H1 (cell line): ENCODE data around the gene GTF2F1. TPM values are rescaled to one million over a fixed set of nuclear protein-coding genes. Genes with fewer than 3 reads are reported as not detected.

ENCODE experiments used
- CTCF ChIA-PET: fragments of 300-600 bp; sonication (Branson Sonifier 250); formaldehyde crosslinking; loops from one replicate; lab custom pipeline; 2021; ENCODE audit not compliant: partially characterized antibody; lab: Charles Lee
- POLR2A ChIA-PET: fragments of 300-600 bp; sonication (Branson Sonifier 250); formaldehyde crosslinking; loops from one replicate; lab custom pipeline; 2021; ENCODE audit warnings: inconsistent platforms; ENCODE audit not compliant: partially characterized antibody; lab: Charles Lee
- DNase-seq, 2 experiments: peaks; one replicate each; pipeline versions ENCODE4 v3.0.0 to v3.0.0-alpha.2; 2010 to 2022; ENCODE audit warnings: low spot score in 2 of 2, low read depth in 1 of 2, mixed read lengths in 1 of 2
- FAIRE-seq: peaks from 2 replicates; lab custom pipeline; 2011; peaks lifted over from hg19 to GRCh38; lab: Jason Lieb, UNC
- H2AFZ ChIP-seq: 2 replicates; pipeline ENCODE4 v1.8.1; 2012; ENCODE audit warnings: low read length, inconsistent platforms
- H2AK5ac ChIP-seq: 2 replicates; pipeline ENCODE4 v1.6.1; 2013; ENCODE audit warnings: low read depth, low read length
- H2BK120ac ChIP-seq: replicated peaks from 2 replicates; pipeline ENCODE3; 2013; ENCODE audit warnings: low read depth, low read length, inconsistent platforms
- H2BK12ac ChIP-seq: 2 replicates; pipeline ENCODE4 v1.6.1; 2013; ENCODE audit warnings: low read depth, low read length
- H2BK15ac ChIP-seq: 2 replicates; pipeline ENCODE4 v1.6.1; 2013; ENCODE audit warnings: low read length
- H2BK20ac ChIP-seq: 2 replicates; pipeline ENCODE4 v1.6.1; 2013; ENCODE audit warnings: low read length
- H2BK5ac ChIP-seq: 2 replicates; pipeline ENCODE4 v1.6.1; 2013; ENCODE audit warnings: low read depth, low read length
- H3K14ac ChIP-seq: 2 replicates; pipeline ENCODE4 v1.6.1; 2013; ENCODE audit warnings: inconsistent platforms; ENCODE audit not compliant: insufficient read length
- H3K18ac ChIP-seq: 2 replicates; pipeline ENCODE4 v1.6.1; 2013; ENCODE audit warnings: low read length; ENCODE audit errors: extremely low read depth
- H3K23ac ChIP-seq: 2 replicates; pipeline ENCODE4 v1.6.1; 2013; ENCODE audit warnings: inconsistent platforms; ENCODE audit not compliant: insufficient read length
- H3K23me2 ChIP-seq: 2 replicates; pipeline ENCODE4 v1.6.1; 2013; ENCODE audit warnings: low read depth, low read length
- H3K27ac ChIP-seq: 2 replicates; pipeline ENCODE4 v1.6.1; 2011; ENCODE audit warnings: low read depth, low read length, inconsistent platforms
- H3K27me3 ChIP-seq, 4 experiments: replicated peaks in 1 of 4; 1 replicate in 1 of 4; 2 replicates in 3 of 4; pipeline versions ENCODE4 v1.6.1 to v1.8.1; 2011 to 2013; ENCODE audit warnings: low read length in 3 of 4, mild to moderate bottlenecking in 3 of 4, inconsistent platforms in 2 of 4, mixed read lengths in 2 of 4, moderate library complexity in 1 of 4; ENCODE audit not compliant: control insufficient read depth in 3 of 4, insufficient read depth in 3 of 4; ENCODE audit errors: extremely low read depth in 1 of 4
- H3K36me3 ChIP-seq, 4 experiments: 2 replicates each; pipeline versions ENCODE4 v1.6.1 to v1.8.1; 2011 to 2013; ENCODE audit warnings: mild to moderate bottlenecking in 4 of 4, low read length in 3 of 4, moderate library complexity in 2 of 4, control low read depth in 1 of 4, inconsistent platforms in 1 of 4; ENCODE audit not compliant: insufficient read depth in 4 of 4, control insufficient read depth in 2 of 4
- H3K4ac ChIP-seq: replicated peaks from 2 replicates; pipeline ENCODE3; 2013; ENCODE audit warnings: low read length, low read depth, mixed read lengths, inconsistent platforms; ENCODE audit not compliant: insufficient read length
- H3K4me1 ChIP-seq, 4 experiments: replicated peaks in 1 of 4; 1 replicate in 1 of 4; 2 replicates in 3 of 4; pipeline versions ENCODE4 v1.6.1 to v1.8.1; 2011 to 2013; ENCODE audit warnings: low read length in 3 of 4, inconsistent platforms in 2 of 4, mixed read lengths in 1 of 4; ENCODE audit not compliant: insufficient read depth in 4 of 4, control insufficient read depth in 3 of 4
- H3K4me2 ChIP-seq, 2 experiments: 2 replicates each; pipeline versions ENCODE4 v1.6.1 to v1.8.1; 2011 to 2013; ENCODE audit warnings: low read depth in 2 of 2, low read length in 2 of 2, control low read depth in 1 of 2, inconsistent platforms in 1 of 2, mild to moderate bottlenecking in 1 of 2; ENCODE audit not compliant: insufficient read depth in 1 of 2
- H3K4me3 ChIP-seq, 4 experiments: fragments of 200-600, 300-600 bp in 1 of 4; sonication (generic), shearing (Covaris generic), sonication (Bioruptor Twin) in 1 of 4; 2 replicates each; pipeline versions ENCODE4 v1.5.1 to v1.8.1; 2011 to 2016; ENCODE audit warnings: low read length in 4 of 4, low read depth in 3 of 4, control low read depth in 2 of 4, inconsistent platforms in 2 of 4, mild to moderate bottlenecking in 2 of 4, mixed read lengths in 1 of 4, moderate library complexity in 1 of 4; ENCODE audit not compliant: insufficient read depth in 2 of 4; ENCODE audit errors: extremely low read depth in 1 of 4
- H3K56ac ChIP-seq: replicated peaks from 2 replicates; pipeline ENCODE3; 2013; ENCODE audit warnings: low read depth, mild to moderate bottlenecking, mixed read lengths, low read length, inconsistent platforms; ENCODE audit not compliant: insufficient read length
- H3K79me1 ChIP-seq: 2 replicates; pipeline ENCODE4 v1.6.1; 2013; ENCODE audit warnings: low read depth, low read length, control low read depth
- H3K79me2 ChIP-seq, 2 experiments: 2 replicates each; pipeline versions ENCODE4 v1.6.1 to v1.8.1; 2012 to 2013; ENCODE audit warnings: low read length in 2 of 2, mild to moderate bottlenecking in 2 of 2, inconsistent platforms in 1 of 2; ENCODE audit not compliant: insufficient read depth in 2 of 2, control insufficient read depth in 1 of 2
- H3K9ac ChIP-seq, 4 experiments: replicated peaks in 1 of 4; 1 replicate in 1 of 4; 2 replicates in 3 of 4; pipeline versions ENCODE4 v1.6.1 to v1.8.1; 2011 to 2013; ENCODE audit warnings: low read depth in 3 of 4, low read length in 3 of 4, control low read depth in 2 of 4, mild to moderate bottlenecking in 2 of 4, moderate library complexity in 2 of 4, inconsistent platforms in 1 of 4; ENCODE audit errors: extremely low read depth in 1 of 4
- H3K9me3 ChIP-seq, 2 experiments: 2 replicates each; pipeline versions ENCODE4 v1.6.1 to v1.8.1; 2012 to 2013; ENCODE audit warnings: mild to moderate bottlenecking in 2 of 2, moderate library complexity in 2 of 2, control low read depth in 1 of 2, inconsistent platforms in 1 of 2, low read depth in 1 of 2, low read length in 1 of 2, mixed read lengths in 1 of 2; ENCODE audit not compliant: insufficient read depth in 2 of 2
- H4K20me1 ChIP-seq, 2 experiments: replicated peaks in 1 of 2; 2 replicates each; pipeline versions ENCODE3 to v1.8.1; 2011 to 2013; ENCODE audit warnings: inconsistent platforms in 2 of 2, low read length in 2 of 2, mild to moderate bottlenecking in 1 of 2; ENCODE audit not compliant: insufficient read depth in 2 of 2, control insufficient read depth in 1 of 2
- H4K5ac ChIP-seq: 2 replicates; pipeline ENCODE4 v1.6.1; 2013; ENCODE audit warnings: low read length, low read depth, mixed read lengths, inconsistent platforms; ENCODE audit not compliant: insufficient read length
- H4K8ac ChIP-seq: 2 replicates; pipeline ENCODE4 v1.8.0; 2013; ENCODE audit warnings: mild to moderate bottlenecking, moderate library complexity, low read length, inconsistent platforms; ENCODE audit not compliant: insufficient read depth; ENCODE audit errors: extremely low read depth
- H4K91ac ChIP-seq: replicated peaks from 2 replicates; pipeline ENCODE3; 2013; ENCODE audit warnings: low read length, mixed read lengths, inconsistent platforms; ENCODE audit not compliant: insufficient read length
- POLR2A ChIP-seq, 2 experiments: IDR thresholded peaks; 1 replicate in 1 of 2; 2 replicates in 1 of 2; pipeline ENCODE4 v1.6.1; 2011; ENCODE audit warnings: low read depth in 2 of 2, low read length in 2 of 2, mild to moderate bottlenecking in 2 of 2; ENCODE audit errors: control extremely low read depth in 1 of 2
- RAD21 ChIP-seq, 2 experiments: IDR thresholded peaks in 1 of 2; conservative IDR thresholded peaks in 1 of 2; 2 replicates each; pipeline ENCODE4 v1.6.1; 2011; ENCODE audit warnings: low read depth in 2 of 2, low read length in 2 of 2, improper control_type of control experiment in 1 of 2, inconsistent platforms in 1 of 2, mild to moderate bottlenecking in 1 of 2, moderate library complexity in 1 of 2
- WGBS, 2 experiments: shearing (Covaris generic) in 1 of 2; methylation state at CpG; one replicate each; pipeline versions ENCODE4 v1.1.6 to v1.1.7; 2013 to 2015; ENCODE audit warnings: low lambda C conversion rate in 2 of 2, mixed read lengths in 2 of 2, inconsistent platforms in 1 of 2, low coverage in 1 of 2, missing lambda C conversion rate in 1 of 2; ENCODE audit not compliant: insufficient replicate concordance in 2 of 2, insufficient coverage in 1 of 2, insufficient read length in 1 of 2; ENCODE audit errors: extremely low coverage in 1 of 2, missing lambda C conversion rate in 1 of 2; 5-methylcytosine and 5-hydroxymethylcytosine counted together
- polyA plus RNA-seq, 7 experiments: library from polyadenylated mRNA; depleted of rRNA in 3 of 7; stranded (reverse) in 5 of 7; unstranded in 2 of 7; fragments of >200 nt in 5 of 7; fragments of 200-250 nt in 2 of 7; gene quantifications; 1 replicate in 5 of 7; 2 replicates in 1 of 7; 4 replicates in 1 of 7; pipeline versions ENCODE4 v1.2.1 to v1.2.3, GENCODE V29; 2011 to 2013; ENCODE audit warnings: missing spikeins in 2 of 7, mixed read lengths in 2 of 7
- total RNA-seq: library from RNA; stranded (reverse); fragmentation: NEBNext Ultra II Directional; extraction: Animal tissue kit (Norgen Biotek cat#: 25700); gene quantifications from 2 replicates; pipeline ENCODE4 v1.2.1, GENCODE V29; 2021
- TF ChIP-seq, protein P1 (sequence below): IDR thresholded peaks from 2 replicates; pipeline ENCODE4 v1.6.1; 2011; ENCODE audit warnings: low read length, improper control_type of control experiment
- TF ChIP-seq, protein P2 (sequence below), 3 experiments: IDR thresholded peaks; 1 replicate in 2 of 3; 2 replicates in 1 of 3; pipeline versions ENCODE4 v1.5.1 to v1.6.1; 2011; ENCODE audit warnings: low read length in 3 of 3, mild to moderate bottlenecking in 3 of 3, inconsistent platforms in 2 of 3, low read depth in 1 of 3, moderate library complexity in 1 of 3; ENCODE audit not compliant: insufficient read depth in 1 of 3; ENCODE audit errors: control extremely low read depth in 1 of 3

Gene GTF2F1
- total and polyA plus RNA-seq, 2 of the 8 experiments (the other 6 are each of a cell fraction or from before 2014, with no cell fraction given), result 29.3 to 56.3 TPM

DNA sequence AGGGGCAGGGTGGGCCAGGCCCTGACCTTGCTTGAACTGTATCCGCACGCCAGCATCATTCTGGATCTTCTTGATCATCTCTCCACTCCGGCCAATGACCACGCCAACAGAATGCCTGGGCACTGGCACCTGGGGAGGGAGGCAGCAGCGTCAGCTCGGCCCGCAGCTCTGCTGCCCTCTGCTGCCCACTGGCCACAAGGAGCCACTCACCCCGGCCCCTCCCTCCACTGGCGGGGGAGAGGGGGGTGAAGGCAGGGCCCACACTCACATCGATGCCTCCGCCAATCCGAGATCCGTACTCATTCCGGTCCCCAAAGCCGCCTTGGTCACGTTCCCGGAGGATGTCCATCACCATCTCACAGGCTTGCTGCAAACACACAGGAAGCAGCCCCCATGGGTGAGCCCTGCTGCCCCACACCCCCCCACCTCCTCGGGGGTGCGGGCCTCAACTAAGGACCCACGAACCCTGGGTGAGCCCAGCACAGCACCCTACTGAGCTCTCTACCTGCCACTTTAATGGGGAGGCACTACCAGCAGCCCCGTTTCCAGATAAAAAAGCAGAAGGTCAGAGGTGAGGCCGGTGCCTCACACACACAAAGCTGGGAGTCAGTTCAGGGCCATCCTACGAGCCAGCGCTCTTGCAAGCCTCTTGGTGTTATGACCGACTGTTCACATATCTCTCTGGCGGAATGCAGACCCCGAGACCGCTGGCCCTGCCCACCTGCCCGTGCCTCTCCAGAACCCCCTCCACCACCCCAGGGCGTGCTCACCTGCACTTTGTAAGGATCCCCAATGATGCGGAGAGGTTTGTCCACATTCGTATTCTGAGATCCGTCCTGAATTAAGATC, 25.0 kb upstream of the GTF2F1 start:
- Histone ChIP-seq H2BK120ac (no peak overlapping the region), H4K91ac (no peak overlapping the region), H3K4ac (no peak overlapping the region), H4K8ac (peak overlapping the region; percentile 35; the same call in 1 of the 2 replicates), H3K36me3 (peaks cover 51 to 90% (median 78%) of the 10 kb centered on the region in 4 experiments), H2BK12ac (no peak overlapping the region), H2AFZ (no peak overlapping the region), H2AK5ac (no peak overlapping the region), H3K18ac (no peak overlapping the region), H2BK5ac (no peak overlapping the region; the same call in 1 of the 2 replicates), H2BK15ac (no peak overlapping the region), H3K4me3 (no peak overlapping the region), H3K14ac (no peak overlapping the region), H3K56ac (no peak overlapping the region), H3K23ac (no peak overlapping the region), H3K9ac (no peak overlapping the region), H3K4me2 (no peak overlapping the region), H3K27me3 (no peaks in the 10 kb centered on the region), H3K27ac (no peak overlapping the region), H3K79me2 (peaks cover 22 to 56% of the 10 kb centered on the region in 2 experiments), H4K20me1 (peaks cover 44 to 67% of the 10 kb centered on the region in 2 experiments), H3K23me2 (no peaks in the 10 kb centered on the region), H2BK20ac (no peak overlapping the region), H3K4me1 (peaks cover 0 to 4% (median 0%) of the 10 kb centered on the region in 4 experiments; a peak in 3 of 7 replicates), H4K5ac (no peak overlapping the region), H3K79me1 (peaks cover 20% of the 10 kb centered on the region), H3K9me3 (no peaks in the 10 kb centered on the region)
- POLR2A ChIA-PET, result interaction anchor here (0.8 to 1.5 kb wide), 8 partner anchors 14 to 209 kb away, joined by 3 to 6 read pairs (median 3); partner anchors contain the start of genes ALKBH7 and CRB3
- peak in 1 of 2 experiments; percentile 65 for DNase-seq
- TF ChIP-seq, protein P1, sequence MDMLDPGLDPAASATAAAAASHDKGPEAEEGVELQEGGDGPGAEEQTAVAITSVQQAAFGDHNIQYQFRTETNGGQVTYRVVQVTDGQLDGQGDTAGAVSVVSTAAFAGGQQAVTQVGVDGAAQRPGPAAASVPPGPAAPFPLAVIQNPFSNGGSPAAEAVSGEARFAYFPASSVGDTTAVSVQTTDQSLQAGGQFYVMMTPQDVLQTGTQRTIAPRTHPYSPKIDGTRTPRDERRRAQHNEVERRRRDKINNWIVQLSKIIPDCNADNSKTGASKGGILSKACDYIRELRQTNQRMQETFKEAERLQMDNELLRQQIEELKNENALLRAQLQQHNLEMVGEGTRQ, result no peak
- TF ChIP-seq RAD21 (IDR thresholded peaks at IDR 0.05 in 1 of 2, conservative IDR thresholded peaks at IDR 0.05 in 1 of 2; ENCODE audit: low read depth in 2 of 2, low read length in 2 of 2) (peak; percentile 20 to 46; a peak in 2 of 4 replicates), POLR2A (IDR thresholded peaks at IDR 0.05; ENCODE audit: control extremely low read depth in 1 of 2, low read depth in 2 of 2, low read length in 2 of 2) (peak in 1 of 2 experiments; percentile 53; a peak in 1 of 3 replicates)
- TF ChIP-seq, protein P2, sequence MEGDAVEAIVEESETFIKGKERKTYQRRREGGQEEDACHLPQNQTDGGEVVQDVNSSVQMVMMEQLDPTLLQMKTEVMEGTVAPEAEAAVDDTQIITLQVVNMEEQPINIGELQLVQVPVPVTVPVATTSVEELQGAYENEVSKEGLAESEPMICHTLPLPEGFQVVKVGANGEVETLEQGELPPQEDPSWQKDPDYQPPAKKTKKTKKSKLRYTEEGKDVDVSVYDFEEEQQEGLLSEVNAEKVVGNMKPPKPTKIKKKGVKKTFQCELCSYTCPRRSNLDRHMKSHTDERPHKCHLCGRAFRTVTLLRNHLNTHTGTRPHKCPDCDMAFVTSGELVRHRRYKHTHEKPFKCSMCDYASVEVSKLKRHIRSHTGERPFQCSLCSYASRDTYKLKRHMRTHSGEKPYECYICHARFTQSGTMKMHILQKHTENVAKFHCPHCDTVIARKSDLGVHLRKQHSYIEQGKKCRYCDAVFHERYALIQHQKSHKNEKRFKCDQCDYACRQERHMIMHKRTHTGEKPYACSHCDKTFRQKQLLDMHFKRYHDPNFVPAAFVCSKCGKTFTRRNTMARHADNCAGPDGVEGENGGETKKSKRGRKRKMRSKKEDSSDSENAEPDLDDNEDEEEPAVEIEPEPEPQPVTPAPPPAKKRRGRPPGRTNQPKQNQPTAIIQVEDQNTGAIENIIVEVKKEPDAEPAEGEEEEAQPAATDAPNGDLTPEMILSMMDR (IDR thresholded peaks at IDR 0.05; ENCODE audit: control extremely low read depth in 1 of 3, insufficient read depth in 1 of 3, low read depth in 1 of 3, low read length in 3 of 3), result peak; percentile 43 to 69 (median 60)
- 91% methylated on average over 23 of the region's 33 CpGs; no CpG with 5 or more reads in 1 of the 2 experiments for WGBS, 2 experiments
- CTCF ChIA-PET, result interaction anchor here (0.6 to 1.4 kb wide), 5 partner anchors 9 to 228 kb away, joined by 3 to 5 read pairs (median 3); no protein-coding TSS in a partner anchor
- no peak for FAIRE-seq
